Breast epithelium (tissue), 4 donors: ENCODE results near the gene PTGR3. TPM values are rescaled to one million over a fixed set of nuclear protein-coding genes. Genes with fewer than 3 reads are reported as not detected.
A peak's percentile ranks its signal among the peaks of the same experiment; 100 is the strongest.

Experiments used
- DNase-seq, 2 donors: peaks; one replicate each; pipeline ENCODE4 v3.0.0-alpha.2; 2019; ENCODE audit warnings: low spot score in 2 of 2
- H3K27ac ChIP-seq, 2 donors: fragments of 200-600 bp; sonication (generic) in 1 of 2; one replicate each; pipeline ENCODE4 v1.5.1; 2016 to 2019; ENCODE audit warnings: mild to moderate bottlenecking in 1 of 2
- H3K27me3 ChIP-seq, 2 donors: fragments of 200-600 bp; sonication (generic) in 1 of 2; one replicate each; pipeline versions ENCODE4 v1.5.1 to v1.6.0; 2017 to 2019; ENCODE audit warnings: control low read depth in 1 of 2, mild to moderate bottlenecking in 1 of 2
- H3K36me3 ChIP-seq: fragments of 200-600 bp; one replicate; pipeline ENCODE4 v1.5.1; 2019
- H3K4me1 ChIP-seq, 2 donors: fragments of 200-600 bp; sonication (generic); one replicate each; pipeline ENCODE4 v1.5.1; 2016 to 2019; ENCODE audit warnings: control low read depth in 1 of 2
- H3K4me3 ChIP-seq, 3 donors: fragments of 200-600 bp; sonication (generic); 1 replicate in 2 of 3; 2 replicates in 1 of 3; pipeline ENCODE4 v1.5.1; 2016 to 2019; ENCODE audit warnings: mild to moderate bottlenecking in 3 of 3, moderate library complexity in 2 of 3
- H3K9me3 ChIP-seq, 2 donors: fragments of 200-600 bp; sonication (generic) in 1 of 2; one replicate each; pipeline ENCODE4 v1.5.1; 2016 to 2019; ENCODE audit warnings: control low read depth in 1 of 2
- CTCF ChIP-seq, 3 donors: fragments of 450-650 bp; IDR thresholded peaks; one replicate each; pipeline ENCODE4 v1.5.1; 2016 to 2017; ENCODE audit warnings: antibody characterized with exemption in 3 of 3, mild to moderate bottlenecking in 3 of 3, moderate library complexity in 3 of 3
- POLR2A ChIP-seq: fragments of 450-650 bp; IDR thresholded peaks from one replicate; pipeline ENCODE4 v1.6.1; 2016; ENCODE audit warnings: antibody characterized with exemption, mild to moderate bottlenecking, moderate library complexity
- POLR2AphosphoS5 ChIP-seq, 3 donors: sonication (generic); formaldehyde crosslinking; IDR thresholded peaks; one replicate each; pipeline ENCODE4 v1.6.1; 2017; ENCODE audit warnings: antibody characterized with exemption in 3 of 3
- intact Hi-C: fragments of 100-400 bp; cut with DNase I; formaldehyde crosslinking; loops from one replicate; pipeline ENCODE4 v1.15.1; 2023; ENCODE audit warnings: low total_unique reads
- total RNA-seq, 3 donors: library from RNA; depleted of rRNA; stranded (reverse); fragments of >200 nt; gene quantifications; one replicate each; pipeline ENCODE4 v1.1.0, GENCODE V29; 2016

PTGR3 gene
- total RNA-seq, 3 donors from 2014 or later: 21.3 to 32.9 (median 22.9) TPM

- Histone ChIP-seq H3K4me3 (peak overlapping the region; percentile 82 to 93 (median 90)), H3K27ac (peak overlapping the region; percentile 80 to 93), H3K36me3 (no peaks in the 10 kb centered on the region), H3K9me3 (no peaks in the 10 kb centered on the region), H3K4me1 (peaks cover 0 to 3% of the 10 kb centered on the region in 2 donors), H3K27me3 (no peaks in the 10 kb centered on the region)
- intact Hi-C loops: no loop called here
- no peak for TF ChIP-seq CTCF (IDR thresholded peaks at IDR 0.05)
- no peak for TF ChIP-seq POLR2AphosphoS5 (IDR thresholded peaks at IDR 0.05)
- no peak for TF ChIP-seq POLR2A
- no peak for DNase-seq
These were observed 3.2 kb upstream of the PTGR3 start for GRCh38 chr18:75211953-75212750.

GRCh38 chr18:75211626-75211952 lies 2.6 kb upstream of the PTGR3 start:
- peak overlapping the region; percentile 80 to 93 for H3K27ac ChIP-seq
- no peaks in the 10 kb centered on the region for H3K9me3 ChIP-seq
- H3K4me1 ChIP-seq: peaks cover 0 to 3% of the 10 kb centered on the region in 2 donors
- intact Hi-C loops: no loop called here
- no peaks in the 10 kb centered on the region for H3K36me3 ChIP-seq
- H3K27me3 ChIP-seq: no peaks in the 10 kb centered on the region
- H3K4me3 ChIP-seq: peak overlapping the region; percentile 82 to 93 (median 90)
- TF ChIP-seq POLR2AphosphoS5 (IDR thresholded peaks at IDR 0.05) (no peak), POLR2A (no peak), CTCF (IDR thresholded peaks at IDR 0.05) (no peak)
- no peak for DNase-seq

GRCh38 chr18:75211002-75211621 lies 2.2 kb upstream of the PTGR3 start:
- TF ChIP-seq POLR2A (no peak), POLR2AphosphoS5 (IDR thresholded peaks at IDR 0.05) (no peak)
- H3K27me3 ChIP-seq: no peaks in the 10 kb centered on the region
- DNase-seq: no peak
- intact Hi-C loops: no loop called here
- peak overlapping the region; percentile 91 to 95 for H3K27ac ChIP-seq
- H3K4me3 ChIP-seq: peak overlapping the region; percentile 90 to 94 (median 93)
- H3K9me3 ChIP-seq: no peaks in the 10 kb centered on the region
- H3K36me3 ChIP-seq: no peaks in the 10 kb centered on the region
- peaks cover 0 to 3% of the 10 kb centered on the region in 2 donors for H3K4me1 ChIP-seq

GRCh38 chr18:75210274-75211001 lies 1.5 kb upstream of the PTGR3 start, which contains the start of gene TSHZ1:
TSS of gene TSHZ1 (plus strand) at chr18:75210797. CDS start at chr18:75211877, 1,080 bp downstream.
- Histone ChIP-seq H3K36me3 (no peaks in the 10 kb centered on the region), H3K27ac (peak within 1 kb of the TSS; percentile 95 to 99), H3K9me3 (no peaks in the 10 kb centered on the region), H3K27me3 (no peaks in the 10 kb centered on the region), H3K4me1 (peaks cover 0 to 3% of the 10 kb centered on the region in 2 donors), H3K4me3 (peak within 1 kb of the TSS; percentile 90 to 94 (median 93))
- TF ChIP-seq POLR2A (peak; percentile 59), CTCF (IDR thresholded peaks at IDR 0.05) (no peak), POLR2AphosphoS5 (IDR thresholded peaks at IDR 0.05) (no peak)
- intact Hi-C loops: no loop called here
- peak in 1 of 2 donors; percentile 58 for DNase-seq

GRCh38 chr18:75209951-75210258 lies 966 bp upstream of the PTGR3 start:
- H3K9me3 ChIP-seq: no peaks in the 10 kb centered on the region
- peaks cover 0 to 2% of the 10 kb centered on the region in 2 donors for H3K4me1 ChIP-seq
- H3K27me3 ChIP-seq: no peaks in the 10 kb centered on the region
- no peak for DNase-seq
- H3K4me3 ChIP-seq: peak overlapping the region; percentile 90 to 94 (median 93)
- no peak for TF ChIP-seq CTCF (IDR thresholded peaks at IDR 0.05)
- intact Hi-C loops: no loop called here
- peak overlapping the region; percentile 95 to 99 for H3K27ac ChIP-seq
- H3K36me3 ChIP-seq: no peaks in the 10 kb centered on the region
